ENCODE measurements around the gene BRD2.

Gene BRD2

GRCh38 chr6:32983964-32984621, 15.7 kb downstream of the BRD2 start:
- Histone ChIP-seq H3K9me3 (ENCODE audit: control insufficient read depth, low read depth, low read length) (no peaks in the 10 kb centered on the region), H3K4me1 (ENCODE audit: control insufficient read depth, low read depth, low read length) (peaks cover 5% of the 10 kb centered on the region), H3K27me3 (ENCODE audit: control insufficient read depth, insufficient read depth, low read length) (no peaks in the 10 kb centered on the region), H3K36me3 (ENCODE audit: control insufficient read depth, low read depth, low read length) (peaks cover 30% of the 10 kb centered on the region), H3K9ac (ENCODE audit: low read length) (no peak overlapping the region), H3K4me3 (ENCODE audit: low read length) (no peak overlapping the region), H3K27ac (ENCODE audit: low read length) (no peak overlapping the region)

DNA sequence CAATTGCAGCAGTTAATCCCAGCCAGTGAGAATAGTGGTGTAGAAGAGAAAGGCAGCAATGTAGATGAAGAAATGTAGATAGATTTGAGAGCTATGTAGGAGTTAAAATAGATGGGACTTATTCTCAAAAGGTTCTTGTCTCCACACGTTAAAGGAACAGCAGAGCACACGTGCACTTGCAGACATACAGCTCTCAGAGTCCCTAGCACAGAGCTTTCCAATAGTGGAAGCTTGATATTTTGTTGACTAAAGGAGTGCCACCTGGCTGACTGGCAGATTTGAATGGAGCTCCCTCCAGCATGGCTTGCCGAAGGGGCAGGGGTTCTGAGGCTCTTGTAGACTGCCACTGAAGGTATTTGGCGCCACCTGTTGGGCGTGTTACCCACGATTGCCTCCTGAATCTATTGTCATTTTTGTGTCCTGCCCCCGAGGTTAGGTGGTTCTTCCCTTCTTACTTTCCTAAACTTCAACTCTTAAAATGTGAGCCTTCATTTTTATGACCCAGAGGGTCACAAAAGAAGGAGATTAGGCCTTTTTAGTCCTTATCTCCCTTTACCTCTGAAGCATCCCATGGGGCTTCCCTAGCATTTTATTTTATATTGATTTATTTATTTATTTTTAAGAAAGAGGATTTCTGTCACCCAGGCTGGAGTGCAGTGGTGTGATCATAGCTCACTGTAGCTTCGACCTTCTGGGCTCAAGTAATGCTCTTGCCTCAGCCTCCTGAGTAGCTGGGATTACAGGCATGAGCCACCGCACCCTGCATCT, 16.4 kb downstream of the BRD2 start:
- Histone ChIP-seq H3K27ac (ENCODE audit: low read length) (no peak overlapping the region), H3K4me1 (ENCODE audit: control insufficient read depth, low read depth, low read length) (peaks cover 5% of the 10 kb centered on the region), H3K9me3 (ENCODE audit: control insufficient read depth, low read depth, low read length) (no peaks in the 10 kb centered on the region), H3K27me3 (ENCODE audit: control insufficient read depth, insufficient read depth, low read length) (no peaks in the 10 kb centered on the region), H3K36me3 (ENCODE audit: control insufficient read depth, low read depth, low read length) (peaks cover 23% of the 10 kb centered on the region), H3K4me3 (ENCODE audit: low read length) (no peak overlapping the region), H3K9ac (ENCODE audit: low read length) (no peak overlapping the region)

GRCh38 chr6:32989368-32989767, 21.0 kb downstream of the BRD2 start:
- Histone ChIP-seq H3K4me3 (ENCODE audit: low read length) (no peak overlapping the region), H3K4me1 (ENCODE audit: control insufficient read depth, low read depth, low read length) (peaks cover 3% of the 10 kb centered on the region), H3K9ac (ENCODE audit: low read length) (no peak overlapping the region), H3K36me3 (ENCODE audit: control insufficient read depth, low read depth, low read length) (no peaks in the 10 kb centered on the region), H3K9me3 (ENCODE audit: control insufficient read depth, low read depth, low read length) (no peaks in the 10 kb centered on the region), H3K27me3 (ENCODE audit: control insufficient read depth, insufficient read depth, low read length) (no peaks in the 10 kb centered on the region), H3K27ac (ENCODE audit: low read length) (no peak overlapping the region)

GRCh38 chr6:32991972-32992371, 23.6 kb downstream of the BRD2 start:
- H3K9me3 ChIP-seq (ENCODE audit: control insufficient read depth, low read depth, low read length) = no peaks in the 10 kb centered on the region
- no peaks in the 10 kb centered on the region for H3K4me1 ChIP-seq (ENCODE audit: control insufficient read depth, low read depth, low read length)
- no peak overlapping the region for H3K4me3 ChIP-seq (ENCODE audit: low read length)
- H3K27me3 ChIP-seq (ENCODE audit: control insufficient read depth, insufficient read depth, low read length) = no peaks in the 10 kb centered on the region
- no peak overlapping the region for H3K9ac ChIP-seq (ENCODE audit: low read length)
- H3K27ac ChIP-seq (ENCODE audit: low read length) = no peak overlapping the region
- H3K36me3 ChIP-seq (ENCODE audit: control insufficient read depth, low read depth, low read length) = no peaks in the 10 kb centered on the region

DNA sequence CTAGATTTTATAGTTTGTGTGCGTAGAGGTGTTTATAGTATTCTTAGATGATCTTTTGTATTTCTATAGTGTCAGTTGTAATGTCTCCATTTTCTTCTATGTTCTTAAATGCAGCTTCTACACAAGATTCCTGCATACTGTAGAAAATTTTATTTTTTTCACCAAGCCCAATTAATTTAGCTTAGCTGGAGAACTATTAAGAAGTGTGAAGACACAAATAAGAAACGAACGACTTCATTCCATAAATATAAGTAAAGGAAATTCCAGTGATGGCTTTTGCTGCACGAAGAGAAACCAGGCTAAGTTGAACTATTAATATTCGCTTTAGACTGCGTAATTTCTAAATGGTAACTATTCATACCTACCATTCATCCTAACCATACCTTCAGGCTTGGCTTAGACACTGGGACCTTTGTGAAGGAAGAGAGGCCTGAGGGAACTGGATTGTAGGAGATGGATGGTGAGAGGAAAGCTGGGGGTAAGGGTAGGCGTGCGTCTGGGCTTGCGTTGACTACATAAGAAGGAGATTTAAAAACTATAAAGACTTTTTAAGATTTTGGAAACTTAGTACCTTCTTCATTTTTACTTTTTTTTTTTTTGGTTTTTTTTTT, 25.1 kb downstream of the BRD2 start:
- Histone ChIP-seq H3K27me3 (ENCODE audit: control insufficient read depth, insufficient read depth, low read length) (no peaks in the 10 kb centered on the region), H3K27ac (ENCODE audit: low read length) (no peak overlapping the region), H3K36me3 (ENCODE audit: control insufficient read depth, low read depth, low read length) (no peaks in the 10 kb centered on the region), H3K9me3 (ENCODE audit: control insufficient read depth, low read depth, low read length) (no peaks in the 10 kb centered on the region), H3K4me3 (ENCODE audit: low read length) (no peak overlapping the region), H3K4me1 (ENCODE audit: control insufficient read depth, low read depth, low read length) (no peaks in the 10 kb centered on the region), H3K9ac (ENCODE audit: low read length) (no peak overlapping the region)

GRCh38 chr6:32995448-32995847, 27.1 kb downstream of the BRD2 start:
- Histone ChIP-seq H3K27me3 (ENCODE audit: control insufficient read depth, insufficient read depth, low read length) (peaks cover 3% of the 10 kb centered on the region), H3K36me3 (ENCODE audit: control insufficient read depth, low read depth, low read length) (no peaks in the 10 kb centered on the region), H3K9me3 (ENCODE audit: control insufficient read depth, low read depth, low read length) (no peaks in the 10 kb centered on the region)

GRCh38 chr6:33000055-33000454, 31.7 kb downstream of the BRD2 start:
- Histone ChIP-seq H3K27me3 (ENCODE audit: control insufficient read depth, insufficient read depth, low read length) (peaks cover 5% of the 10 kb centered on the region), H3K4me3 (ENCODE audit: low read length) (no peak overlapping the region), H3K9ac (ENCODE audit: low read length) (no peak overlapping the region), H3K27ac (ENCODE audit: low read length) (no peak overlapping the region), H3K9me3 (ENCODE audit: control insufficient read depth, low read depth, low read length) (no peaks in the 10 kb centered on the region), H3K36me3 (ENCODE audit: control insufficient read depth, low read depth, low read length) (no peaks in the 10 kb centered on the region), H3K4me1 (ENCODE audit: control insufficient read depth, low read depth, low read length) (peaks cover 2% of the 10 kb centered on the region)

More at GRCh38 chr6:32995448-32995847, 27.1 kb downstream of the BRD2 start:
- H3K27ac ChIP-seq (ENCODE audit: low read length) = no peak overlapping the region
- no peak overlapping the region for H3K9ac ChIP-seq (ENCODE audit: low read length)
- H3K4me3 ChIP-seq (ENCODE audit: low read length) = no peak overlapping the region
- peaks cover 2% of the 10 kb centered on the region for H3K4me1 ChIP-seq (ENCODE audit: control insufficient read depth, low read depth, low read length)

- Histone ChIP-seq H3K4me1 (ENCODE audit: control insufficient read depth, low read depth, low read length) (peaks cover 2% of the 10 kb centered on the region), H3K27me3 (ENCODE audit: control insufficient read depth, insufficient read depth, low read length) (peaks cover 5% of the 10 kb centered on the region), H3K27ac (ENCODE audit: low read length) (no peak overlapping the region), H3K4me3 (ENCODE audit: low read length) (no peak overlapping the region), H3K9me3 (ENCODE audit: control insufficient read depth, low read depth, low read length) (no peaks in the 10 kb centered on the region), H3K36me3 (ENCODE audit: control insufficient read depth, low read depth, low read length) (peaks cover 3% of the 10 kb centered on the region), H3K9ac (ENCODE audit: low read length) (no peak overlapping the region)
Measured at GRCh38 chr6:33001685-33002084, 33.3 kb downstream of the BRD2 start.

- H3K27me3 ChIP-seq (ENCODE audit: control insufficient read depth, insufficient read depth, low read length) = peaks cover 5% of the 10 kb centered on the region
- peaks cover 2% of the 10 kb centered on the region for H3K4me1 ChIP-seq (ENCODE audit: control insufficient read depth, low read depth, low read length)
- no peak overlapping the region for H3K27ac ChIP-seq (ENCODE audit: low read length)
- no peak overlapping the region for H3K4me3 ChIP-seq (ENCODE audit: low read length)
- peaks cover 3% of the 10 kb centered on the region for H3K36me3 ChIP-seq (ENCODE audit: control insufficient read depth, low read depth, low read length)
- H3K9me3 ChIP-seq (ENCODE audit: control insufficient read depth, low read depth, low read length) = no peaks in the 10 kb centered on the region
- no peak overlapping the region for H3K9ac ChIP-seq (ENCODE audit: low read length)
Measured at GRCh38 chr6:33004940-33005339, 36.5 kb downstream of the BRD2 start.

DNA sequence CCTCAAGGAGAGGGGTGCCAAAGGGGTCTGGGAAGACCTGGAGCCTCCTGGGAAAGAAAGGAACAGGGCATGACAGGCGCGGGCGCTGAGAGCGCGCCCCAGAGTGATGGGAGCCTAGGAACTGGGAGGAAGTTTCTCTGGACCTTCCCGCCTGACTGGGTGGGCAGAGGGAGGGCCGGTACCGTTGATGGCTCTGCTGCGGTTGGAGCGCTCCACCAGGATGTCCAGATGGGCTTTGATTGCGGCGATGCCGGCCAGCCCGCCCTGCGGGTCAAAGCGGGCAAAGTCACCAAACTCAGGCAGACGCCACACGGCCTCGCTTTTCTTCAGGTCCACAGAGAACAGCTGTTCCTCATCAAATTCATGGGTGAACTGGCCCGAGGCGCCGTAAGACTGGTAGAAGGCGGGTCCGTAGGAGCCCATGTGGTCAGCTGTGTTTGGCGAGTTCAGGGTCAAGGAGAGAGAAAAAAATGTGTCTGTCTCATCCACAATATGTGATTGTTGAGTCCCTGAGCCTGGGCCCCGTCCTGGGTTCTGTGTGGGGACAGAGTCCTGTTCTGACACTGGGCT, 39.5 kb downstream of the BRD2 start:
- Histone ChIP-seq H3K4me1 (ENCODE audit: control insufficient read depth, low read depth, low read length) (peaks cover 8% of the 10 kb centered on the region), H3K9me3 (ENCODE audit: control insufficient read depth, low read depth, low read length) (no peaks in the 10 kb centered on the region), H3K36me3 (ENCODE audit: control insufficient read depth, low read depth, low read length) (peaks cover 3% of the 10 kb centered on the region), H3K27me3 (ENCODE audit: control insufficient read depth, insufficient read depth, low read length) (no peaks in the 10 kb centered on the region), H3K4me3 (ENCODE audit: low read length) (no peak overlapping the region), H3K27ac (ENCODE audit: low read length) (no peak overlapping the region), H3K9ac (ENCODE audit: low read length) (no peak overlapping the region)

- Histone ChIP-seq H3K9ac (ENCODE audit: low read length) (peak within 1 kb of the TSS; percentile 58), H3K9me3 (ENCODE audit: control insufficient read depth, low read depth, low read length) (no peaks in the 10 kb centered on the region), H3K27ac (ENCODE audit: low read length) (no peak within 1 kb of the TSS), H3K27me3 (ENCODE audit: control insufficient read depth, insufficient read depth, low read length) (no peaks in the 10 kb centered on the region), H3K36me3 (ENCODE audit: control insufficient read depth, low read depth, low read length) (peaks cover 3% of the 10 kb centered on the region), H3K4me3 (ENCODE audit: low read length) (peak within 1 kb of the TSS; percentile 73), H3K4me1 (ENCODE audit: control insufficient read depth, low read depth, low read length) (peaks cover 8% of the 10 kb centered on the region)
Measured at GRCh38 chr6:33008944-33009861, 40.8 kb downstream of the BRD2 start, which contains the start of gene HLA-DOA. Gene HLA-DOA, minus strand, starts transcription at chr6:33009591.

All from iPS-18a (cell line).